ENCODE data around the gene PLCH2. TPM values are rescaled to one million over a fixed set of nuclear protein-coding genes. Genes with fewer than 3 reads are reported as not detected.

The PLCH2 gene
- total RNA-seq, 1 experiment from 2014 or later = 0.27 TPM

- H3K36me3 ChIP-seq (ENCODE audit: control insufficient read depth, insufficient read depth, low read length) = no peaks in the 10 kb centered on the region
These were observed 42.4 kb downstream of the PLCH2 start for GRCh38 chr1:2518528-2518927.

GRCh38 chr1:2519029-2519685, 43.1 kb downstream of the PLCH2 start:
- Mint-ChIP-seq H3K27me3 (ENCODE audit: insufficient read depth, unreplicated experiment) (no peaks in the 10 kb centered on the region), H3K4me1 (ENCODE audit: low read depth, unreplicated experiment) (no peaks in the 10 kb centered on the region), H3K4me3 (ENCODE audit: unreplicated experiment) (no peak overlapping the region), H3K36me3 (ENCODE audit: insufficient read depth, unreplicated experiment) (peaks cover 6% of the 10 kb centered on the region), H3K27ac (ENCODE audit: unreplicated experiment) (no peak overlapping the region), H3K9me3 (ENCODE audit: unreplicated experiment) (no peaks in the 10 kb centered on the region)
- BruUV-seq (replicated peaks) = no TSS peak
- CTCF ChIA-PET = no interaction called here
- TF ChIP-seq, protein P1, sequence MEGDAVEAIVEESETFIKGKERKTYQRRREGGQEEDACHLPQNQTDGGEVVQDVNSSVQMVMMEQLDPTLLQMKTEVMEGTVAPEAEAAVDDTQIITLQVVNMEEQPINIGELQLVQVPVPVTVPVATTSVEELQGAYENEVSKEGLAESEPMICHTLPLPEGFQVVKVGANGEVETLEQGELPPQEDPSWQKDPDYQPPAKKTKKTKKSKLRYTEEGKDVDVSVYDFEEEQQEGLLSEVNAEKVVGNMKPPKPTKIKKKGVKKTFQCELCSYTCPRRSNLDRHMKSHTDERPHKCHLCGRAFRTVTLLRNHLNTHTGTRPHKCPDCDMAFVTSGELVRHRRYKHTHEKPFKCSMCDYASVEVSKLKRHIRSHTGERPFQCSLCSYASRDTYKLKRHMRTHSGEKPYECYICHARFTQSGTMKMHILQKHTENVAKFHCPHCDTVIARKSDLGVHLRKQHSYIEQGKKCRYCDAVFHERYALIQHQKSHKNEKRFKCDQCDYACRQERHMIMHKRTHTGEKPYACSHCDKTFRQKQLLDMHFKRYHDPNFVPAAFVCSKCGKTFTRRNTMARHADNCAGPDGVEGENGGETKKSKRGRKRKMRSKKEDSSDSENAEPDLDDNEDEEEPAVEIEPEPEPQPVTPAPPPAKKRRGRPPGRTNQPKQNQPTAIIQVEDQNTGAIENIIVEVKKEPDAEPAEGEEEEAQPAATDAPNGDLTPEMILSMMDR (IDR thresholded peaks at IDR 0.05; ENCODE audit: insufficient read depth in 1 of 2, low read depth in 1 of 2, low read length in 1 of 2, severe bottlenecking in 1 of 2, unreplicated experiment in 1 of 2) = no peak
- Histone ChIP-seq H3K4me3 (ENCODE audit: low read depth, low read length) (no peak overlapping the region), H3K9me3 (no peaks in the 10 kb centered on the region), H3K4me1 (no peaks in the 10 kb centered on the region), H3K36me3 (ENCODE audit: control insufficient read depth, insufficient read depth, low read length) (no peaks in the 10 kb centered on the region), H3K27me3 (replicated peaks; ENCODE audit: control insufficient read depth, insufficient read depth, low read length) (no peaks in the 10 kb centered on the region)
- POLR2A ChIA-PET = no interaction called here
- DNase-seq = no peak
- intact Hi-C loops (cut with micrococcal nuclease; ENCODE audit: unreplicated experiment) = no loop called here

More at GRCh38 chr1:2518528-2518927, 42.4 kb downstream of the PLCH2 start:
- H3K4me3 ChIP-seq (ENCODE audit: low read depth, low read length) = no peak overlapping the region
- ChIA-PET CTCF (no interaction called here), POLR2A (no interaction called here)
- TF ChIP-seq, protein P1 (IDR thresholded peaks at IDR 0.05; ENCODE audit: insufficient read depth in 1 of 2, low read depth in 1 of 2, low read length in 1 of 2, severe bottlenecking in 1 of 2, unreplicated experiment in 1 of 2) = no peak
- no peaks in the 10 kb centered on the region for H3K27me3 ChIP-seq (replicated peaks; ENCODE audit: control insufficient read depth, insufficient read depth, low read length)
- intact Hi-C loops (cut with micrococcal nuclease; ENCODE audit: unreplicated experiment) = no loop called here
- H3K4me3 Mint-ChIP-seq (ENCODE audit: unreplicated experiment) = no peak overlapping the region
- no peaks in the 10 kb centered on the region for H3K9me3 Mint-ChIP-seq (ENCODE audit: unreplicated experiment)
- BruUV-seq (replicated peaks) = no TSS peak
- H3K36me3 Mint-ChIP-seq (ENCODE audit: insufficient read depth, unreplicated experiment) = peaks cover 6% of the 10 kb centered on the region
- no peaks in the 10 kb centered on the region for H3K27me3 Mint-ChIP-seq (ENCODE audit: insufficient read depth, unreplicated experiment)
- H3K27ac Mint-ChIP-seq (ENCODE audit: unreplicated experiment) = no peak overlapping the region
- DNase-seq = no peak
- H3K9me3 ChIP-seq = no peaks in the 10 kb centered on the region
- H3K4me1 ChIP-seq = no peaks in the 10 kb centered on the region
- H3K4me1 Mint-ChIP-seq (ENCODE audit: low read depth, unreplicated experiment) = no peaks in the 10 kb centered on the region

GRCh38 chr1:2519729-2520128, 43.6 kb downstream of the PLCH2 start:
- Histone ChIP-seq H3K36me3 (ENCODE audit: control insufficient read depth, insufficient read depth, low read length) (no peaks in the 10 kb centered on the region), H3K9me3 (no peaks in the 10 kb centered on the region), H3K27me3 (replicated peaks; ENCODE audit: control insufficient read depth, insufficient read depth, low read length) (no peaks in the 10 kb centered on the region), H3K4me3 (ENCODE audit: low read depth, low read length) (no peak overlapping the region), H3K4me1 (no peaks in the 10 kb centered on the region)
- H3K9me3 Mint-ChIP-seq (ENCODE audit: unreplicated experiment) = no peaks in the 10 kb centered on the region
- DNase-seq = no peak
- H3K4me3 Mint-ChIP-seq (ENCODE audit: unreplicated experiment) = no peak overlapping the region
- no peak overlapping the region for H3K27ac Mint-ChIP-seq (ENCODE audit: unreplicated experiment)
- CTCF ChIA-PET = no interaction called here
- intact Hi-C loops (cut with micrococcal nuclease; ENCODE audit: unreplicated experiment) = no loop called here
- peaks cover 7% of the 10 kb centered on the region for H3K36me3 Mint-ChIP-seq (ENCODE audit: insufficient read depth, unreplicated experiment)
- POLR2A ChIA-PET = no interaction called here
- H3K27me3 Mint-ChIP-seq (ENCODE audit: insufficient read depth, unreplicated experiment) = no peaks in the 10 kb centered on the region
- BruUV-seq (replicated peaks) = no TSS peak
- H3K4me1 Mint-ChIP-seq (ENCODE audit: low read depth, unreplicated experiment) = no peaks in the 10 kb centered on the region
- TF ChIP-seq, protein P1 (IDR thresholded peaks at IDR 0.05; ENCODE audit: insufficient read depth in 1 of 2, low read depth in 1 of 2, low read length in 1 of 2, severe bottlenecking in 1 of 2, unreplicated experiment in 1 of 2) = no peak
